Astrocyte (in vitro differentiated cells and primary cell): Measurements from ENCODE around the gene COL16A1. TPM values are rescaled to one million over a fixed set of nuclear protein-coding genes. Genes with fewer than 3 reads are reported as not detected.

Source experiments
- DNase-seq: peaks from one replicate; pipeline ENCODE4 v3.0.0-alpha.2; 2010; ENCODE audit warnings: low read depth
- FAIRE-seq: peaks from 2 replicates; lab custom pipeline; 2011; peaks lifted over from hg19 to GRCh38; lab: Jason Lieb, UNC
- H2AFZ ChIP-seq: 2 replicates; pipeline ENCODE4 v1.6.0; 2012; ENCODE audit warnings: low read depth, low read length, inconsistent platforms
- H3K27ac ChIP-seq: 2 replicates; pipeline ENCODE4 v1.5.1; 2011; ENCODE audit warnings: low read depth, low read length, inconsistent platforms
- H3K27me3 ChIP-seq: 2 replicates; pipeline ENCODE4 v1.6.0; 2011; ENCODE audit warnings: low read length, inconsistent platforms; ENCODE audit not compliant: insufficient read depth
- H3K36me3 ChIP-seq: 2 replicates; pipeline ENCODE4 v1.5.1; 2011; ENCODE audit warnings: low read length, inconsistent platforms; ENCODE audit not compliant: insufficient read depth
- H3K4me1 ChIP-seq: 2 replicates; pipeline ENCODE4 v1.5.1; 2011; ENCODE audit warnings: low read length, inconsistent platforms; ENCODE audit not compliant: insufficient read depth
- H3K4me2 ChIP-seq: 2 replicates; pipeline ENCODE4 v1.6.0; 2012; ENCODE audit warnings: low read length, inconsistent platforms
- H3K4me3 ChIP-seq: 2 replicates; pipeline ENCODE4 v1.5.1; 2011; ENCODE audit warnings: low read depth, mild to moderate bottlenecking, low read length, inconsistent platforms; ENCODE audit not compliant: insufficient read depth
- H3K79me2 ChIP-seq: 2 replicates; pipeline ENCODE4 v1.6.0; 2012; ENCODE audit warnings: mild to moderate bottlenecking, low read length, inconsistent platforms; ENCODE audit not compliant: insufficient read depth
- H3K9ac ChIP-seq: 2 replicates; pipeline ENCODE4 v1.6.0; 2012; ENCODE audit warnings: mild to moderate bottlenecking, low read length, inconsistent platforms
- H3K9me3 ChIP-seq: 2 replicates; pipeline ENCODE4 v1.5.1; 2012; ENCODE audit warnings: low read depth, mild to moderate bottlenecking, low read length, inconsistent platforms; ENCODE audit not compliant: insufficient read depth
- H4K20me1 ChIP-seq: 2 replicates; pipeline ENCODE4 v1.6.0; 2012; ENCODE audit warnings: low read length, inconsistent platforms; ENCODE audit not compliant: insufficient read depth
- H3K27ac Mint-ChIP-seq: one replicate; pipeline ENCODE4 v1.8.0; 2021; ENCODE audit warnings: mild to moderate bottlenecking, mixed read lengths; ENCODE audit not compliant: unreplicated experiment
- H3K27me3 Mint-ChIP-seq: one replicate; pipeline ENCODE4 v1.8.0; 2021; ENCODE audit warnings: low read depth, mixed read lengths; ENCODE audit not compliant: unreplicated experiment
- H3K36me3 Mint-ChIP-seq: one replicate; pipeline ENCODE4 v1.8.0; 2021; ENCODE audit warnings: low read depth, mixed read lengths; ENCODE audit not compliant: unreplicated experiment
- H3K4me1 Mint-ChIP-seq: one replicate; pipeline ENCODE4 v1.8.0; 2021; ENCODE audit warnings: low read depth, mixed read lengths; ENCODE audit not compliant: unreplicated experiment
- H3K4me3 Mint-ChIP-seq: one replicate; pipeline ENCODE4 v1.8.0; 2021; ENCODE audit warnings: mild to moderate bottlenecking, moderate library complexity, mixed read lengths; ENCODE audit not compliant: unreplicated experiment
- H3K9me3 Mint-ChIP-seq: one replicate; pipeline ENCODE4 v1.8.0; 2021; ENCODE audit warnings: mild to moderate bottlenecking, mixed read lengths; ENCODE audit not compliant: unreplicated experiment
- EZH2 ChIP-seq: IDR thresholded peaks from 2 replicates; pipeline ENCODE4 v1.6.1; 2012; ENCODE audit warnings: mild to moderate bottlenecking, low read length, inconsistent platforms; ENCODE audit not compliant: insufficient read depth
- total RNA-seq: library from RNA; stranded (reverse); gene quantifications from 2 replicates; pipeline ENCODE4 v1.2.1, GENCODE V29; 2021
- TF ChIP-seq, protein P1 (sequence below): IDR thresholded peaks from 2 replicates; pipeline ENCODE4 v1.5.1; 2011; ENCODE audit warnings: low read depth, mild to moderate bottlenecking, inconsistent platforms, low read length, moderate library complexity; ENCODE audit not compliant: insufficient read depth

Gene COL16A1
- total RNA-seq, 1 donor from 2014 or later, result 42.9 TPM

DNA sequence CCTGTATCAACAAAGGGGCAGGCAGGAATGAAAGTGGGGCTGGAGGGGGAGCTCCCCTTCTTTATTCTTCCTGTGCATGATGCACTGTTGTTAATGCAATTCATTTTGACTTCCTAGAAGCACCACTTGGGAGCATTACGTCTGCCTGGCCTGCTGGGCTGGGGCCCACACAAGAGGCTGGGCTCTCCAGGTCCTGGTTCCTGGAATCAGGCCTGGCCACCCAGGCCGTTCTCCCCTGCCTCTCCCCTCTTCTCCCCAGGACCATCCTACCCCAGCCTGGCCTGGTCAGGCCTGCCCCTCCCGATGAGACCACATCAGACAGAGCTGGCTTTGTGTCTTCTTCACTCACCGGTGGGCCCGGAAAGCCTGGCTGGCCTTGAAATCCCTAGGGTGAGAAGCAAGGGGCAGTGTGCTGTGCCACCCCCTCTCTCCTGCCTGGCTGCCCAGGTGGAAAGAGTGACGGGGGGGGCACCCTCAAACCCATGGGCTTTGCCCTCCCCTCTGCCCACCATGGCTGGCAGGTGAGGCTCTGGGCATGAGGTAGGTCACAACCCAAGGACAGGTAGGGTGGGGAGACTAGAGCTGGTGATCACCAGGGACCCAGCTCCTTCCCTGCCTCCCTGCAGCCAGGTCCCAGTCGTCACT lies 38.5 kb downstream of the COL16A1 start:
- H3K4me3 Mint-ChIP-seq, result no peak overlapping the region
- no peak overlapping the region for H2AFZ ChIP-seq
- H4K20me1 ChIP-seq, result peaks cover 11% of the 10 kb centered on the region
- H3K27ac Mint-ChIP-seq, result no peak overlapping the region
- H3K4me2 ChIP-seq, result no peak overlapping the region
- H3K4me1 Mint-ChIP-seq, result peaks cover 7% of the 10 kb centered on the region
- no peak overlapping the region for H3K4me3 ChIP-seq
- no peaks in the 10 kb centered on the region for H3K36me3 ChIP-seq
- peaks cover 14% of the 10 kb centered on the region for H3K36me3 Mint-ChIP-seq
- FAIRE-seq, result no peak
- H3K79me2 ChIP-seq, result no peaks in the 10 kb centered on the region
- H3K27ac ChIP-seq, result no peak overlapping the region
- no peaks in the 10 kb centered on the region for H3K27me3 ChIP-seq
- H3K27me3 Mint-ChIP-seq, result peaks cover 14% of the 10 kb centered on the region
- H3K4me1 ChIP-seq, result peaks cover 22% of the 10 kb centered on the region
- H3K9ac ChIP-seq, result no peak overlapping the region
- TF ChIP-seq EZH2, result no peak
- TF ChIP-seq, protein P1, sequence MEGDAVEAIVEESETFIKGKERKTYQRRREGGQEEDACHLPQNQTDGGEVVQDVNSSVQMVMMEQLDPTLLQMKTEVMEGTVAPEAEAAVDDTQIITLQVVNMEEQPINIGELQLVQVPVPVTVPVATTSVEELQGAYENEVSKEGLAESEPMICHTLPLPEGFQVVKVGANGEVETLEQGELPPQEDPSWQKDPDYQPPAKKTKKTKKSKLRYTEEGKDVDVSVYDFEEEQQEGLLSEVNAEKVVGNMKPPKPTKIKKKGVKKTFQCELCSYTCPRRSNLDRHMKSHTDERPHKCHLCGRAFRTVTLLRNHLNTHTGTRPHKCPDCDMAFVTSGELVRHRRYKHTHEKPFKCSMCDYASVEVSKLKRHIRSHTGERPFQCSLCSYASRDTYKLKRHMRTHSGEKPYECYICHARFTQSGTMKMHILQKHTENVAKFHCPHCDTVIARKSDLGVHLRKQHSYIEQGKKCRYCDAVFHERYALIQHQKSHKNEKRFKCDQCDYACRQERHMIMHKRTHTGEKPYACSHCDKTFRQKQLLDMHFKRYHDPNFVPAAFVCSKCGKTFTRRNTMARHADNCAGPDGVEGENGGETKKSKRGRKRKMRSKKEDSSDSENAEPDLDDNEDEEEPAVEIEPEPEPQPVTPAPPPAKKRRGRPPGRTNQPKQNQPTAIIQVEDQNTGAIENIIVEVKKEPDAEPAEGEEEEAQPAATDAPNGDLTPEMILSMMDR, result no peak
- no peaks in the 10 kb centered on the region for H3K9me3 Mint-ChIP-seq
- no peaks in the 10 kb centered on the region for H3K9me3 ChIP-seq
- no peak for DNase-seq

DNA sequence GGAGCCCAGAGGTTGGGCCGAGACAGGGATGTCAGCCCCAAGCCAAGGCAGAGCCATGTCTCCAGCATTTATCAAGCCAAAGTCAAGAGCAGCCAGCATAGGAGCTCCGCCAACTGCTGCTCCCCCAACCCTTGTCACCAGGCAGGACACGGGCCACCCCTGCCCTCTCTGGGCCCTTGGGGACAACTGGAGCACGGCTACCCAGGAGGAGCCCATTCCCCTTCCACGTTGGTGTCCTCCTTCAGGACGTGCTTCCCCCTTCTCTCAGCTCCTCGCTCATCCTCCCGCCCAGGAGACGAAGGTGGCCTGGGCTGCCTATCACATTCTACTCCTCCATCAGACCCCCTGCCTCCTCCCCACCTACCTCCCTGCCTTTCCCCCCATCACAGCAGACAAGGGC lies 39.3 kb downstream of the COL16A1 start:
- Mint-ChIP-seq H3K4me1 (peaks cover 11% of the 10 kb centered on the region), H3K4me3 (no peak overlapping the region), H3K36me3 (peaks cover 8% of the 10 kb centered on the region), H3K9me3 (no peaks in the 10 kb centered on the region), H3K27me3 (peaks cover 7% of the 10 kb centered on the region), H3K27ac (no peak overlapping the region)
- Histone ChIP-seq H3K27me3 (no peaks in the 10 kb centered on the region), H2AFZ (no peak overlapping the region), H4K20me1 (peaks cover 11% of the 10 kb centered on the region), H3K9me3 (no peaks in the 10 kb centered on the region), H3K79me2 (no peaks in the 10 kb centered on the region), H3K4me2 (no peak overlapping the region), H3K36me3 (peaks cover 2% of the 10 kb centered on the region), H3K9ac (no peak overlapping the region), H3K4me1 (peaks cover 14% of the 10 kb centered on the region), H3K4me3 (no peak overlapping the region), H3K27ac (no peak overlapping the region)
- FAIRE-seq (no peak), DNase-seq (no peak)
- TF ChIP-seq, protein P1, result no peak
- TF ChIP-seq EZH2, result no peak
